Prostate gland (tissue), 2 donors: ENCODE results near the gene TLR9. TPM values are rescaled to one million over a fixed set of nuclear protein-coding genes. Genes with fewer than 3 reads are reported as not detected.

Experiments
- DNase-seq: peaks from one replicate; pipeline ENCODE4 v3.0.0-alpha.2; 2019; ENCODE audit warnings: low spot score
- H3K27ac ChIP-seq, 2 donors: fragments of 200-600 bp; sonication (generic); 2 replicates each; pipeline ENCODE4 v1.5.1; 2017 to 2019
- H3K27me3 ChIP-seq: fragments of 200-600 bp; sonication (generic); replicated peaks from 2 replicates; pipeline ENCODE4 v1.5.1; 2019; ENCODE audit not compliant: insufficient read depth
- H3K36me3 ChIP-seq, 2 donors: fragments of 200-600 bp; sonication (generic); 1 replicate in 1 of 2; 2 replicates in 1 of 2; pipeline versions ENCODE4 v1.5.1 to v1.8.1; 2017 to 2019
- H3K4me1 ChIP-seq: fragments of 200-600 bp; sonication (generic); replicated peaks from 2 replicates; pipeline ENCODE4 v1.5.1; 2019
- H3K4me3 ChIP-seq, 2 donors: fragments of 200-600 bp; sonication (generic); 2 replicates each; pipeline ENCODE4 v1.5.1; 2017 to 2019
- H3K9me3 ChIP-seq: fragments of 200-600 bp; sonication (generic); 2 replicates; pipeline ENCODE4 v1.5.1; 2017
- CTCF ChIP-seq, 4 experiments: fragments of 200-600 bp in 2 of 4; fragments of 450-650 bp in 2 of 4; sonication (generic) in 2 of 4; IDR thresholded peaks; 1 replicate in 3 of 4; 2 replicates in 1 of 4; pipeline ENCODE4 v1.5.1; 2016 to 2019; ENCODE audit warnings: antibody characterized with exemption in 4 of 4, mild to moderate bottlenecking in 2 of 4, moderate library complexity in 2 of 4
- POLR2A ChIP-seq: fragments of 450-650 bp; IDR thresholded peaks from one replicate; pipeline ENCODE4 v1.6.1; 2016; ENCODE audit warnings: antibody characterized with exemption, mild to moderate bottlenecking
- POLR2AphosphoS5 ChIP-seq: sonication (generic); formaldehyde crosslinking; IDR thresholded peaks from one replicate; pipeline ENCODE4 v1.6.1; 2017; ENCODE audit warnings: antibody characterized with exemption
- WGBS: methylation state at CpG from one replicate; pipeline ENCODE4 v1.1.5; 2018; 5-methylcytosine and 5-hydroxymethylcytosine counted together
- intact Hi-C: fragments of 100-400 bp; cut with DNase I; formaldehyde crosslinking; loops from one replicate; pipeline ENCODE4 v1.14.2; 2022
- total RNA-seq, 2 donors: library from RNA; depleted of rRNA; stranded (reverse); fragments of >200 nt; gene quantifications; one replicate each; pipeline ENCODE4 v1.1.0, GENCODE V29; 2016

TLR9 gene
- total RNA-seq, 2 donors from 2014 or later = 0.17 TPM; not detected in 1

GRCh38 chr3:52248165-52248541, 22.7 kb upstream of the TLR9 start:
- DNase-seq = no peak
- no peaks in the 10 kb centered on the region for H3K27me3 ChIP-seq
- H3K4me3 ChIP-seq = no peak overlapping the region
- WGBS = 93% methylated on average over 10 of the region's 10 CpGs
- no peaks in the 10 kb centered on the region for H3K36me3 ChIP-seq
- no peak overlapping the region for H3K27ac ChIP-seq
- intact Hi-C loops = no loop called here
- TF ChIP-seq CTCF (IDR thresholded peaks at IDR 0.05) (no peak), POLR2AphosphoS5 (no peak), POLR2A (no peak)
- no peaks in the 10 kb centered on the region for H3K4me1 ChIP-seq
- H3K9me3 ChIP-seq = no peaks in the 10 kb centered on the region

DNA sequence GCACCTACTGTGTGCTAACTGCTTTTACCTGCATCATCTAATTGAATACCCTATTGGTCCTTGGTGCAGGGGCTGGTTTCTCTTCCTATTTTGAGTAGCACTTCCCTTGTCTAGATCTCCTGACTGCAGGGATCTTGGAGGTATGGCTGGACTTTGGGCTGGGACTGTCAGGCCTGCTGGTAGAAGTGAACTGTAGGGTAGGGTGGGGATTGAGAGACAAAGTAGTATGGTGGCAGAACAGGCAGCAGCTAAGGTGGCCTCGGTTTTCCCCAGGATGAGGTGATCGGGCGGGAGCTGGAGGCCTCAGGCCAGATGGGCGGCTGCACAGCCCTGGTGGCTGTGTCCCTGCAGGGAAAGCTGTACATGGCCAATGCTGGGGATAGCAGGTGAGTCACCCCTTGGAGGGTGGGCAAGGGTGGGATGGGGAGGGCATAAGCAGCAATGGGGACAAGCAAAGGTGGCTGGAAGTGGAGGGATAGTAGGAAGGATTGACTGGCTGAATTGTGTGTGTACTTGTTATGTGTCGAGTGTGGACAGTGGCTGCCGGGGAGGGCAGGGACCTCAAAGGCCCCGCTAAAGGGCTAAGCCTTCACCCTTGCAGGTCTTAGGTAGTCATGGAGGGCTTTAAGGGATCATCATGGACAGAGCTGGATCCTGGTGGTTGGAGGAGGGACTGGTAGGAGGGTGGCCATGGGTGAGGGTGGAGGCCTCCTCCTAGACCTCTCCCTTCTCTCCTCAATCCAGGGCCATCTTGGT, 22.1 kb upstream of the TLR9 start:
- no peak for DNase-seq
- Histone ChIP-seq H3K4me3 (no peak overlapping the region), H3K27ac (no peak overlapping the region)

GRCh38 chr3:52246728-52247408, 21.4 kb upstream of the TLR9 start:
- H3K4me1 ChIP-seq = no peaks in the 10 kb centered on the region
- WGBS = 78% methylated on average over 14 of the region's 14 CpGs
- intact Hi-C loops = no loop called here
- no peaks in the 10 kb centered on the region for H3K9me3 ChIP-seq
- no peak for TF ChIP-seq POLR2A
- no peak for TF ChIP-seq CTCF (IDR thresholded peaks at IDR 0.05)
- no peak for TF ChIP-seq POLR2AphosphoS5
- H3K4me3 ChIP-seq = no peak overlapping the region
- DNase-seq = no peak
- no peaks in the 10 kb centered on the region for H3K27me3 ChIP-seq
- no peaks in the 10 kb centered on the region for H3K36me3 ChIP-seq
- H3K27ac ChIP-seq = peak overlapping the region; percentile 30 to 74

More for the DNA sequence above, 22.1 kb upstream of the TLR9 start:
- no peak for TF ChIP-seq CTCF (IDR thresholded peaks at IDR 0.05)
- no peak for TF ChIP-seq POLR2A
- no peak for TF ChIP-seq POLR2AphosphoS5
- H3K27me3 ChIP-seq = no peaks in the 10 kb centered on the region
- no peaks in the 10 kb centered on the region for H3K9me3 ChIP-seq
- intact Hi-C loops = no loop called here
- H3K36me3 ChIP-seq = no peaks in the 10 kb centered on the region
- 96% methylated on average over 7 of the region's 7 CpGs for WGBS
- no peaks in the 10 kb centered on the region for H3K4me1 ChIP-seq

GRCh38 chr3:52246264-52246620, 20.8 kb upstream of the TLR9 start:
- WGBS = 16% methylated on average over 8 of the region's 8 CpGs
- Histone ChIP-seq H3K27me3 (no peaks in the 10 kb centered on the region), H3K4me3 (peak overlapping the region; percentile 59 to 62), H3K4me1 (no peaks in the 10 kb centered on the region), H3K27ac (peak overlapping the region; percentile 74 to 76), H3K36me3 (no peaks in the 10 kb centered on the region), H3K9me3 (no peaks in the 10 kb centered on the region)
- no peak for DNase-seq
- TF ChIP-seq CTCF (IDR thresholded peaks at IDR 0.05) (no peak), POLR2A (no peak), POLR2AphosphoS5 (no peak)
- intact Hi-C loops = no loop called here
